GM19397 (cell line): ENCODE measurements around the gene C1QTNF3.
"Not testable (repeated sequence)": the region's sequence is repeated elsewhere in the genome, so short reads cannot be mapped to it uniquely, and the experiment has no call there.

ENCODE experiments used
- ATAC-seq: cut with Tn5 transposase; IDR thresholded peaks from one replicate; pipeline ENCODE4 v1.9.1; 2021; ENCODE audit warnings: mild to moderate bottlenecking, moderate library complexity; ENCODE audit not compliant: unreplicated experiment

The C1QTNF3 gene

DNA sequence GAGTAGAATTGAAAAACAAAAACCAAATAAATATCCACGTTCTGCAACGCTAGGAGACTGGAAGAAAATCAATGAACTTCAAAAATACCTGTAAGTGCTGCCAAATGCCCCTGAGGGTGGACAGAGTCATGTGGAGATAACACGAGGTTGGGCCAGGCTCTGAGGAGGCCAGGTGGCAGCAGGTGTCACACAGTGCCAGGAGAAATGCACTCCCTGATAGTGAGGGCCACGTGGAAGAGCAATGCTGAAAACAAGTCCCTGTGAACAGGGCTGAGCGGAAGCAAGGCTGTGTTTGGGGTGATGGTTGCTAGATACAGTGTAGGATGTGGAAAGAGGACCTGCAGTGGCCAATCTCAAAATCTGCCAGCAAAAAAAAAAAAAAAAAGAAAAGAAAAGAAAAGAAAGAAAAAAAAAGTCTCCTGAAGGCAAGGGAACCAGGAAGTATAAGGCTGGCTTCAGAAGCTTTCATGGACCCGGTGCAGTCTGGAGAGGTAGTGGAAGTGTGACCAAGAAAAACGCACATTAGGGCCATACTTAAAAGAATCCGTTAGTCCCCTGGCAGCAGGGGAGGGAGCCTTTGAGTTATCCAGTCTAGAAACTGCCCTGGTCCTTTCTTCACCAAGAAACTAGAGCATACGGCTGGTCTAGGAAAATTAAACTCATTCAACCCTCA lies 16.8 kb downstream of the C1QTNF3 start:
- ATAC-seq = no peak

DNA sequence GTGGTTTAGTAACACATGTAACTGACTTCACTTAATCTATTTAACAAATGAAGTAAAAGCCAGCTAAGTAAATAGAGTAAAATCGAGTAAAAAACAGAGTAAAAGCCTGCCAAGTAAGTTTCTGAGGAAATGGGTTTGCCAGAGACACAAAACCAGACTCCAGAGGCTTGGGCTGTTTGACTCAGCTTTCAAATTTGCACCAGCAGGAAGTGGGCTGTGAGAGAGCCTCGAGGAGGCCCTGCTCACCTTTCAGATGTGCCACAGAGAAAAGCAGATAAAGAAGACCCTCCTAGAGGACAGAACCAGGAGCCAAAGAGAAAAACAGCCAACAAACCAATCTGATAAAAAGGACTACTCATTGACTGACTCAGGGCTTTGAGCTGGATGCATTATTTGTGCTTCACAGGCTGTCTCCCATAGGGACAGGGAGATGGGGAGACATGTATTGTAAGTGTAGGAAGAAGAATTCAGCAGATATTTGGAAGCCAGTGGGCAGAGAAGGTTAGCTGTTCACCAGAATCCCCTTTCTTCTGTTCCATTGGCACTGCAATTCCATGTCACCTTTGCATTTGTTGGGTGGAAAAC lies 20.8 kb downstream of the C1QTNF3 start:
- ATAC-seq = peak; percentile 76

DNA sequence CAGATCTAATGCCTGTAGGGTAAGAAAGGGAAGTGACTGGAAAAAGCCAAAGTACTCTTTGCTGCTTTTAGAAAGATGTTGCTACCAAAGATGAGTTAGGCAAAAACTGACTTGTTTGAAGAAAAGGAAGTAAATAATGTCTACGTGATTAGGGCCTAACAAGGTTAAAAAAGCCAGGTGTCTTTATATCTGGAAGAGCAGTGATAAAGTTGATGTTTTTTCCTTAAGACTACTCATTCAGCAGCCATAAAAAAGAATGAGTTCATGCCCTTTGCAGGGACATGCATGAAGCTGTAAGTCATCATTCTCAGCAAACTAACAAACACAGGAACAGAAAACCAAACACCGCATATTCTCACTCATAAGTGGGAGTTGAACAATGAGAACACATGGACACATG lies 21.7 kb downstream of the C1QTNF3 start:
- ATAC-seq = no peak

DNA sequence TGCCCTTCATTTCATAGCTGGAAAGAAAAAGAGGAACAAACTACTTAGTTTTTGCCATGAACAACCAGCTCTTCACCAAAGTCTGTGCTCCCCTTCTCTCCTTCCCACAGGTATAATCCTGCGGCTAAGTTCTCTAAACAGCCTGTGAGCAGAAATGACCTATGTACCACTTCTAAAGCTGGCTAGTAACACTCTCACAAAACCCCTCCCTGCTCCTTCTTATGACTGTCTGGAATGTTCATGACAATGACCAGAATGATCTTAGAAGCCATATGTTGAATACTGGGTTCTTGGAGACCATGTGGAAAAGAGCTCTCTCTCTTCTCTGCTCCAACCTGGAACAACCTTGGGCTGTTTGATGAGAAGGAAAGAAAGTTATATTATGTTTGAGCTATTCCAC lies 22.3 kb downstream of the C1QTNF3 start:
- ATAC-seq = no peak

DNA sequence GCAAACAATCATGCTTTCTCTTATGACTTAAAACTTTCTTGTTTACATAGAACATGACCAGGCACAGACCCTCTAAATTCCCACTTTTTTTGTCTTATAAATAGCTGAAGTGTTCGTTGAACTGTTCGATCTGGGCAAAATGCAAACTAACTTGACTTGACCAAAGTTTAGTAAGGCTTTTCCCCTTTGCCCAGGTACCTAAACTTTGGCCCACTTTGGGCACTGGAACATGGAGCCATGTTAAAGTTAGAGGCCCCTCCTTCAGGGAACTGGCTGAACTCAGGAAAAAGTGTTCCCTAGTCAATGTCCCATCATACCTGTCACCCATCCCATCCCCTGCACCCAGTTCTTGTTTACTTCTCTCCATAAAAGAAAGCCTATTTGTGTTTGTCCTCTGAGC lies 25.8 kb downstream of the C1QTNF3 start:
- ATAC-seq = no peak

DNA sequence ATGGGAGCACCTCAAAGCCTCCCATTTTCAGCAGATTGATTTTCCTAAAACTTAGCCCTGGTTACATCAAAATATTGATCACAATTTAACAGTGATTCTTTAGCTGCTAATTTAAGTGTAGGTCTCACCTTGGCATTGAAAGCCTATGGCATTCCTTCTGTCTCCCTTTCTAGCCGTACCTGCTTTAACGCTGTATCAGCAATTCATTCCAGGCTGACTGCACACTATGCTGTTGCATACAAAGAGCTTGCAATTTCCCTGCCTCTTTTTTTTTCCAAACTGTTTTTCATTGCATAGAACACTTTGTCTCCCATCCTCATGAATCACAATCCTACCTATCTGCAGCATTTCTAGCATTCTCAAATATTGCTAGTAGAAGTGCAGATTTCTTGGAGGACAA lies 26.3 kb downstream of the C1QTNF3 start:
- no peak for ATAC-seq

DNA sequence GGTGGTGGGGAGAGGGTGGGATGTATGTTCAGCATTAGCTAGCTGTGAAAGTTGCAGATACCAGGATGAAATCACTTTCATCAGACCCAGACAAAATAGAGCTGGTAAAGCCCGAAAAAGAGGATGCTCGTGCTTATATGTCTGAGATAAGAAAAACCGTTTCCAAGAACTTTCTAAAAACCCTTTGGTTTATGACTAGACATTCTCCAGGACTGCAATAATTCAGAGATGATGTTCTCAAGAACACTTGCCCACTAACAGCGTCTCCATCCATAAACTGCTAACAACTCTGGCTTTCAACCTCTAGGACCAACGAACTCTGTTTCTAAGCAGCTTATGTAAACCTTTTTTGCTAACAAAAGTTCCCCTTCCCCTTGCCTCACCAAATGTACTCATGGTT lies 26.8 kb downstream of the C1QTNF3 start:
- ATAC-seq = no peak

DNA sequence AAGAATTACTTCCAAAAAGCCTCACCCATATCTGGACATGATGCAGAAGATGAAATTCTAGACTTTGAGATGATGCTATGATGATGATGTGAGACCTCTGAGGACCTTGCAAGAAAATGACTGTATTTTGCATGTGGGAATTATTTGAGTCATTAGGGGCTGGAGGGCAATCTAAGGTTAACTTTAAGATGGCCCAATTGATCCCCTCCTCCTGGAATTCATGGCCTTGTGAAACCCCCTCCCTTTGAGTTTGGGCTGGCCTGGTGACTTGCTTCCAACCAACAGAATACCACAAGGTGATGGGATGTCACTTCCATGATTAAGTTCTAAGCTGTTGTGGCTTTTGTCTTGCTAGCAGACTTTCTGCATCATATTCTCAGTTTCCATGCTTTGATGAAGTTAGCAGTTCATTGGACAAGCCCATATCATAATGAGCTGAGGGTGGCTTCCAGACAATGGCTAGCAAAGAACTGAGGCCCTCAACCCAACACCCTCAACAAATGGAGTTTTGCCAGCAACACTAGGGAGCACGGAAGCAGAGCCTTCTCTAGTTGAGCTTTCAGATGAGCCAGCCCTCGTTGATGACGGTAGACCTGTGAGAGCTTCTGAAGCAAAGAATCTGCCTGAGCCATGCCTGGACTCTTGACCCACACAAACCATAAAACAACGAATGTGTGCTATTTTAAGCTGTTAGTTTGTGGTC lies 27.7 kb downstream of the C1QTNF3 start:
- ATAC-seq = no peak

DNA sequence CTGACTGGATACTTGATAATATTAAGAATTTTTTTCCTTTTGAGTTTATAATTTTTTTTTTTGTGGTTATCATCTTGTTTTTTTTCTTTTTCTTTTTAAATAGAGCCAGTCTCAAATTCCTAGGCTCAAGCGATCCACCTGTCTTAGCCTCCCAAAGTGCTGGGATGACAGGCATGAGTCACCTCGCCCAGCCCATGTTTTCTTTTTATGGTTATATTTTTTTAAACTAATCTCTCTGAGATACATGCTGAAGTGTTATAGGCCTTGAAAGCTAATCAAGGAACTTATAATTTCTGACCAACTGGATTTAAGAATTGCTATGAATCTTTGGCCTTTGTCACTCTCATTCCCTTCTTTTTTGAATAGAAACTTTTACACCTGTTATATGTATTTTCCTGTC lies 28.4 kb downstream of the C1QTNF3 start:
- ATAC-seq = no peak

DNA sequence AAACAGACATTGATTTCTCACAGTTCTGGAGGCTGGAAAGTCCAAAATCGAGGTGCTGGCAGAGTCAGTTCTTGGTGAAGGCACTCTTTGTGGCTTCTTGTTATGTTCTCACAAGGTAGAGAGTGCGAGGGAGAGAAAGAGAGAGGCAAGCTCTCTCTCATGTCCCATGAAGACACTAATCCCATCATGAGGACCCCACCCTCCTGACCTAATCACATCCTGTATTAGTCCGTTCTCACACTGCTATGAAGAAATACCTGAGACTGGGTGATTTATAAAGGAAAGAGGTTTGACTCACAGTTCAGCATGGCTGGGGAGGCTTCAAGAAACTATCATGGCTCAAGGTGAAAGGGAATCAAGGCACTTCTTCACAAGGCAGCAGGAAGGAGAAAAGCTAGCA lies 29.5 kb downstream of the C1QTNF3 start:
- ATAC-seq = no peak

DNA sequence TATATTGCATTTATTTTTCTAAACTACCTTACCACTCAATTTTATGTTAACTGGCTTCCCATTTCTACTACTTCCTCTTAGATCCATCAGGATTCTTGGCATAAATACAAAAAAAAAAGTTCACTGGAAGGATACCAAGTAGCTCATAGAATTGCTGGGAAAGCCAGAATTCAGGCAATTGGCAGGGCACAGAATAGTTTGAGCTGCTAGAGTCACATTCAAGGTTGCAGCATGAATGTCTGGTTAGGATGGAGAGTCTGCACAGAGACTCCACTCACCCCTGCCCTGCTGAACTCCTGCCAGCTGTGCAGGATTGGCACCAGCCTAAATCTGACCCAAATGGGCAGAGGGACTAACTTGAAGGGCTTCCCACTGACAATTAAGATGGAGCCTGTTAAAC lies 30.2 kb downstream of the C1QTNF3 start:
- no peak for ATAC-seq

DNA sequence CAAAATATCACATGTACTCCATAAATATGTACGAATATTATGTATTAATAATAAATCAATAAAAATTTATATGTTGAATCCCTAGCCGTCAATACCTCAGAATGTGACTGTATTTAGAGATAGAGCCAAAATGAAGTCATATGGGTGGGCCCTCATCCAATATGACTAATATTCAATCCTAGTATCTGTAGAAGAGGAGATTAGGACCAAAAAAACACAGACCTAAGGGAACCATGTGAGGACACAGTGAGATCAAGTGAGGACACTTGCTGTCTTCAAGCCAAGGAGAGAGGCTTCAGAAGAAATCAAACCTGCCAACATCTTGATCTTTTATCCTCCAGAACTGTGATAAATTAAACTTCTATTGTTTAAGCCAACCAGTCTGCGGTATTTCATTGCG lies 31.5 kb downstream of the C1QTNF3 start:
- ATAC-seq = no peak

DNA sequence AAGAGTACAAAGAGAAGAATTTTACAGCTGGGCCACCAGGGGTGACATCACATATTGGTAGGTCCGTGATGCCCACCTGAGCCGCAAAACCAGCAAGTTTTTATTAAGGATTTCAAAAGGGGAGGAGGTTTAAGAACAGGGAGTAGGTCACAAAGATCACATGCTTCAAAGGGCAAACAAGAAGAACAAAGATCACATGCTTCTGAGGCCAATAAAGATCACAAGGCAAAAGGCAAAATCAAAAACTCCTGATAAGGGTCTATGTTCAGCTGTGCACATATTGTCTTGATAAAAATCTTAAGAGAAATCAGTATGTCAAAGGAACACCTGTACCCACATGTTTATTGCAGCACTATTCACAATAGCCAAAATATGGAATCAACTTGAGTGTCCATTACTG lies 32.9 kb downstream of the C1QTNF3 start:
- ATAC-seq = not testable (repeated sequence)

DNA sequence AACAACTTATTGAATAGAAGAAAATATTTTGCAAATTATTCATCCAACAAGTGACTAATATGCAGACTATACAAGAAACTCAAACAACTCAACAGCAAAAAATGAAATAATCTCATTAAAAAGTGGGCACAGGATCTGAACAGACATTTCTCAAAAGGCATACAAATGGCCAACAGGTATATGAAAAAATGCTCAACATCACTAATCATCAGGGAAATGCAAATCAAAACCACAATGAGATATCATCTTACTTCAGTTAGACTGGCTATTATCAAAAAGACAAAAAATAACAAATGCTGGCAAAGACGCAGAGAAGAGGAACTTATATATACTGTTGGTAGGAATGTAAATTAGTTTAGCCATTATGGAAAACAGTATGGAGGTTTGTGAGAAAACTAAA lies 33.4 kb downstream of the C1QTNF3 start:
- no peak for ATAC-seq

DNA sequence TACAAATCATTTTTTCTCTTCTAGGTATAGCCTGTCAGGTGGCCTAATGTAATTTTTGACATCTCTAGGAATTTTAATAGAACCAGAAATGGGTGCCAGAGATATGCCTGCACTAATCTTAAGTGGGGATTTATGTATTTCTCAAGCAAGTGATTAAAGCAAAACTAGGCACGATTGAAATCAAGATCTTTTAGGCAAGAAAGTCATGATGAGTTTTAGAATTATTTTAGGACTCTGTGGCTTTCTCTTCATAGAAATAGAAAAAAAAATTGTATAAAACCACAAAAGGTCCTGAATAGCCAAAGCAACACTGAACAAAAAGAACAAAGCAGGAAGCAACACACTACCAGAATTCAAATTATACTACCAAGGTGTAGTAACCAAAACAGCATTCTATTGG lies 34.2 kb downstream of the C1QTNF3 start:
- ATAC-seq = no peak

DNA sequence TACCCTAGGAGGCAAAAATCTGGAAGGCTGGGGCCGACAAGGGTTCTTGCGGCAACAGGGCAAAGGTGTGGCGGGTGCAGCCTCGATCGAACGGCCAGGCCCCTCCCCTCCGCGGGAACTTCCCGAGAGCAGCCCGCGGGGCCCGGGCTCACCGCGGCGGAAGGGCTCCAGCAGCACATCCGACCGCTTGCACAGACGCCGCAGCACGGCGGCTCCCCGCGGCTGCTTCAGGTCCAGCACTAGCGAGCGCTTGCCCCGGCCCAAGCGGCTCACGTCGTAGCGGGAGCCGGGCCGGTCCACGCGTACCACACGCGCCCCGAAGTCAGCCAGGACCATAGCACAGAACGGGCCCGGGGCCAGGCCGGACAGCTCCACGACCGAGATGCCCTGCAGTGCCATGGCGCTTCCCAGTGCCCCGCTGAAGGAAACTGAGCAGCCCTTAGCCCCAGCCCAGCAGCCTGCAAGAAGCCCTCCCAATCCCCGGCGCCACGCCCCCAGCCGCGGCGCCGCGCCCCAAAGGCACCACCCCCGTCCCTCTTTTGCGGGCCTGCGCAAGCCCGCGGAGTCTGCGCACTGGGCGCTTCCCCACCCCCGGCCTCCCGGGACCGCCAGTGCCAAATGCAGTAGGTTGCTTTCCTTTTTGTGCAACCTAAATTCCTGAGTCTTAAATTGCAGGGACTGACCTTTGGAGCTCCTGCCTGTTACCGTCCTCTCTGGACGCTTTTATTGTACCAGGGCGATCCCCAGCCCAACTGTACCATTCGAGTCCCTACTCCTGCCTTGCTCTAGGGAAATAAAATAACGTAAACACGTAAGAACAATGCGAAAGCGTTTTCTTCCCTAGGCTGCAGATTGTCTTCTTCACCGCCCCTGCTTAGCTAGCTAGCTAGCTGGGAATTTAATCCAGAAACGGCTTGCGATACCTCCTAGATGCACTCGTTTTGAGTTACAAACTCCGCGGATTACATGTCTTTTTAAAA lies 35.1 kb downstream of the C1QTNF3 start, which contains the start of gene AMACR:
Gene AMACR (minus strand): TSS at position 430 of the 980 bp plus-strand sequence. CDS start 31 bp downstream, at position 399.
- ATAC-seq = peak; percentile 91

DNA sequence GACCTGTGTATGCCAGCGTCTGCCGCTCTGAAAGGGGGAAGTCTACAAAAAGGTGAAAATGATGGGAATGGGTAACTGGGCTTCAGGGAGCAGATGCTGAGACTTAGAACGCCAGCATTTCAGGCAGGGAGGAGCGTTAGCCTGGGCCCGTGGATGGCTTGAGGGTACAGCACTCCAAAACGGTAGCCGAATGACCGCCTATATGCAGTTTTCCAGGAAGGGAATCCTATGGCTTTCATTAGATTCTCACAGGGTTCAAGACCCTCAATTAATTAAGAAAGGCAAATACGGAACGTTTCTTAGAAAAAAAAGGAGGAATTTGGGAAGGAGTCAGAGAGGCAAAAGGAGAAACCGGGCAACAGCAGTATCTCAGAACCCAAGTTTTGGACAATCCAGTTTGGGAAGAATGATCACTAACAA lies 35.8 kb downstream of the C1QTNF3 start:
- ATAC-seq = no peak

DNA sequence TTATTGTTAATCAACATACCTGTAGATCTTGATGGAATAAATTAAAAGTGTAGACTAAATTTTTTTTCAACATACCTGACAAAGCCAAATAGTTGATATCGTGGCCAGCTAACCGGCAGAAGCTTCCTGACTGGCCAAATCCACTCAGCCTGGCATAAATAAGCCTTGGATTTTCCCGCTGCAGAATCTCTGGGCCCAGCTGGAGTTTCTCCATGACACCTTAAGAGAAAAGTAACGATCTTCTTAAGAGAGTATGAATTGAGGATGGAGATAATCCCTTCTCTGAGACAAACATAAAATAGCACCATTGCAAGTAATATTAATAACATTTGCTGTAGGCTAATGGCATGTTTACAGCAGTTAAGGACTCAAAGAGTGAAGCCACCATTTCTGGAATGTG lies 37.3 kb downstream of the C1QTNF3 start:
- ATAC-seq = no peak

DNA sequence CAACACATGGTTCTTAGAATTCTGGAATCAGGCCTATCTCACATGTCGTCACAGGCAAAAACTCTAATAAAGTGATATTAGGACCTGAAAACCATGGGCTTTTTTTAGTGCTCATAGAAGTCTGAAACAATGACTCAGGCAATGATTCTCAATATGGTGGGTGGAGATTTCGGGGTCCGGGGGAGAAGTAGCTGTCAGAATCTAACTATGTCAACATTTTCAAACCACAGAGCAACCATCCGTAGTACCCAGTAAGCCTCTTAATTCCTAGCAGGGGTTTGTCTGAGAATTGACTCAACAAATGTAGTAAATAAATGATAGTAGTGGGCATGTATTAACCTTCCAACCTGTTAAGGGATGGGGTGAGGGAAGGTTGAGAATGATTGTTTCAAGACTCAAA lies 37.8 kb downstream of the C1QTNF3 start:
- ATAC-seq = no peak

DNA sequence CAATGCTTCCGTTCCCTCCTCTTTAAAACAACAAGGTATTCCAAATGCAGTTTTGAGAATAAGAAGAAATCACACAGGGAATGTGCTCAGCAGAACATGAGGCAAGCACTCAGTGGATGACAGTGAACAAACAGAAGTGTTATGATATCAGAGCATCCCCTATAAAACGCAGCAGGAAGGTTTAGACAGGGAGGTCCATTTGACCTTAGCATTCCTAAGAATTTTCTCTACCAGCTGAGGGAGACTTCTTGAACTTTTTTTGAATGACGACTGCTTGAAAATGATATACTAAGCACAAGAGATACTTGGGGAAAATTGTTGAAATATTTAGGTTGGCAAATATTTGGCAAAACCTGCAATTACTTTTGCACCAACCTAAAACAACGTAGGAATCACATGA lies 39.1 kb downstream of the C1QTNF3 start:
- ATAC-seq = no peak
